ENCODE data around the gene PER1.

GRCh38 chr17:8142887-8143580 is 9.2 kb downstream of the PER1 start:
- no peak for TF ChIP-seq EZH2 (IDR thresholded peaks at IDR 0.05; ENCODE audit: low read length, unreplicated experiment)
- TF ChIP-seq CTCF (conservative IDR thresholded peaks at IDR 0.05; ENCODE audit: low read depth, low read length) = no peak
- no peak for TF ChIP-seq EZH2phosphoT487 (IDR thresholded peaks at IDR 0.05; ENCODE audit: borderline replicate concordance, low read length)
